Glutamatergic neuron (in vitro differentiated cells): ENCODE measurements around the gene RPS3. TPM values are rescaled to one million over a fixed set of nuclear protein-coding genes. Genes with fewer than 3 reads are reported as not detected.

ENCODE experiments used
- DNase-seq: peaks from one replicate; pipeline ENCODE4 v3.0.0; 2022
- H3K27ac Mint-ChIP-seq: one replicate; pipeline ENCODE4 v1.8.0; 2020; ENCODE audit warnings: mild to moderate bottlenecking, mixed read lengths, inconsistent platforms; ENCODE audit not compliant: unreplicated experiment
- H3K27me3 Mint-ChIP-seq: one replicate; pipeline ENCODE4 v1.8.0; 2020; ENCODE audit warnings: mild to moderate bottlenecking, moderate library complexity, mixed read lengths, inconsistent platforms; ENCODE audit not compliant: unreplicated experiment
- H3K36me3 Mint-ChIP-seq: one replicate; pipeline ENCODE4 v1.8.0; 2020; ENCODE audit warnings: mild to moderate bottlenecking, mixed read lengths, inconsistent platforms; ENCODE audit not compliant: unreplicated experiment
- H3K4me1 Mint-ChIP-seq: one replicate; pipeline ENCODE4 v1.8.0; 2020; ENCODE audit warnings: mild to moderate bottlenecking, low read depth, mixed read lengths, inconsistent platforms; ENCODE audit not compliant: unreplicated experiment
- H3K4me3 Mint-ChIP-seq: one replicate; pipeline ENCODE4 v1.8.0; 2020; ENCODE audit warnings: mild to moderate bottlenecking, mixed read lengths, inconsistent platforms; ENCODE audit not compliant: unreplicated experiment
- H3K9me3 Mint-ChIP-seq: one replicate; pipeline ENCODE4 v1.8.0; 2020; ENCODE audit warnings: mild to moderate bottlenecking, moderate library complexity, mixed read lengths, inconsistent platforms; ENCODE audit not compliant: unreplicated experiment
- CTCF ChIP-seq: fragments of 200-600 bp; sonication (generic); IDR thresholded peaks from one replicate; pipeline ENCODE4 v1.5.0; 2021; ENCODE audit not compliant: partially characterized antibody, unreplicated experiment
- total RNA-seq: library from RNA; stranded (reverse); fragmentation: NEBNext Ultra II Directional; extraction: Animal tissue kit (Norgen Biotek cat#: 25700); gene quantifications from one replicate; pipeline ENCODE4 v1.2.1, GENCODE V29; 2021; ENCODE audit not compliant: unreplicated experiment

The RPS3 gene
- total RNA-seq, 1 donor from 2014 or later = 1,391 TPM

GRCh38 chr11:75439026-75439425 lies 39.7 kb downstream of the RPS3 start:
- no peak for DNase-seq
- Mint-ChIP-seq H3K36me3 (no peaks in the 10 kb centered on the region), H3K4me1 (peaks cover 2% of the 10 kb centered on the region), H3K9me3 (peaks cover 4% of the 10 kb centered on the region), H3K4me3 (no peak overlapping the region), H3K27me3 (peaks cover 18% of the 10 kb centered on the region), H3K27ac (no peak overlapping the region)
- no peak for TF ChIP-seq CTCF

- peaks cover 18% of the 10 kb centered on the region for H3K27me3 Mint-ChIP-seq
- no peak overlapping the region for H3K4me3 Mint-ChIP-seq
- peaks cover 2% of the 10 kb centered on the region for H3K4me1 Mint-ChIP-seq
- no peak for TF ChIP-seq CTCF
- peaks cover 4% of the 10 kb centered on the region for H3K9me3 Mint-ChIP-seq
- no peak overlapping the region for H3K27ac Mint-ChIP-seq
- no peak for DNase-seq
- no peaks in the 10 kb centered on the region for H3K36me3 Mint-ChIP-seq
Observed at GRCh38 chr11:75439495-75440120, 40.3 kb downstream of the RPS3 start.

GRCh38 chr11:75440960-75441803 lies 41.9 kb downstream of the RPS3 start:
- Mint-ChIP-seq H3K36me3 (no peaks in the 10 kb centered on the region), H3K27ac (no peak overlapping the region), H3K9me3 (peaks cover 2% of the 10 kb centered on the region), H3K27me3 (peaks cover 16% of the 10 kb centered on the region), H3K4me1 (peaks cover 2% of the 10 kb centered on the region), H3K4me3 (no peak overlapping the region)
- DNase-seq = no peak
- no peak for TF ChIP-seq CTCF

- Mint-ChIP-seq H3K27me3 (peaks cover 16% of the 10 kb centered on the region), H3K27ac (no peak overlapping the region), H3K4me1 (peaks cover 2% of the 10 kb centered on the region), H3K9me3 (peaks cover 2% of the 10 kb centered on the region), H3K4me3 (no peak overlapping the region), H3K36me3 (no peaks in the 10 kb centered on the region)
- no peak for TF ChIP-seq CTCF
- no peak for DNase-seq
Observed at GRCh38 chr11:75441804-75442132, 42.5 kb downstream of the RPS3 start.
